ENCODE results near the gene GPR142.

Gene GPR142

DNA sequence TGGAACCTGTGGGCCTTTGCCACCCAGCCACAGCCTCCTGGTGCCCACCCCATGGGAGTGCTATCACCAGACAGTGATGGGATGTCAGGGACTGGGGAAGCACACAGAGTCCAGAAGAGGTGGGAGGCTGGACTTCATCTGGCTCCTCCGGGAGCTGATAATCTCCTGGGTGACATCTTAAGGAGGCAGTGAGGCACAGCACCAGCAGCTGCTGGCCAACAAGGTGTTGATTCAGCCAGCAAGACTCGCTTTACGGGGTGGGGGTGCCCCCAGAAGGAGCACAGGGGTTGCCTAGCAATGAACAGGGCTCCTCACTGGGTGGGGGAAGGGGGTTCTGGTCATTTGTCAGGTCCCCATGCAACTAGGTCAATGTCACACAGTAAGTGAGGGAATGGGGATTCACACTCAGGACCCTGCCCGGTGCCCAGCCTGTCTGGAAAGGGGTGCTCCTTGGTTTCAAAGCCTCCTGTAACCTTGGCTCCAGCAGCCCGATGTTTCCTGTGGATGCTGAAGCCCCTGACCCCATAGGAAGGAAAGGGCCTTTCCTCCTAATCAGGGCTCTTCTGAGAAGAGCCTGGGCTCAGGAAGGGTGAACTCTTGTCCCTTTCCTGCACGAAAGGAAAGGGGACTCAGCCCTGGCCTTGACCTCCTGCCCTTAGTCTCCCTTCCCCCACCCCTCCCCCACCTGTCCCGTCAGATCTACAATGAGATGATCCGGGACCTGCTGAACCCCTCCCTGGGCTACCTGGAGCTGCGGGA is 23.6 kb upstream of the GPR142 start:
- TF ChIP-seq CTCF (conservative IDR thresholded peaks at IDR 0.05; ENCODE audit: low read depth, low read length) = no peak
- no peak overlapping the region for H3K4me3 ChIP-seq (ENCODE audit: low read length)
- no peak for DNase-seq (ENCODE audit: low read depth)

DNA sequence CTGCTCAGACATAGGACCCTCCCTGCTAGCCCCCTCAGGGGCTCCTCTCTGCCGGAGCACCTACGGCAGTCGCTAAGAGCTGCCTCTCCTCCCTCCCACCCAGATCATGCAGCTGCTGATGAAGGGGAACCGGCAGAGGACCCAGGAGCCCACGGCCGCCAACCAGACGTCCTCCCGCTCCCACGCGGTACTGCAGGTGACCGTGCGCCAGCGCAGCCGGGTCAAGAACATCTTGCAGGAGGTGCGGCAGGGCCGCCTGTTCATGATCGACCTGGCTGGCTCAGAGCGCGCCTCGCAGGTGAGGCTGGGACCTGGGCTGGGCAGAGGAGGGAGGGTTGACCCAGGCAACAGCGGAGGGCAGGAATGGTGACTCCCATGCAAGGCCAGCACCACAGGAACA is 22.6 kb upstream of the GPR142 start:
- TF ChIP-seq CTCF (conservative IDR thresholded peaks at IDR 0.05; ENCODE audit: low read depth, low read length) = no peak
- no peak for DNase-seq (ENCODE audit: low read depth)
- no peak overlapping the region for H3K4me3 ChIP-seq (ENCODE audit: low read length)

DNA sequence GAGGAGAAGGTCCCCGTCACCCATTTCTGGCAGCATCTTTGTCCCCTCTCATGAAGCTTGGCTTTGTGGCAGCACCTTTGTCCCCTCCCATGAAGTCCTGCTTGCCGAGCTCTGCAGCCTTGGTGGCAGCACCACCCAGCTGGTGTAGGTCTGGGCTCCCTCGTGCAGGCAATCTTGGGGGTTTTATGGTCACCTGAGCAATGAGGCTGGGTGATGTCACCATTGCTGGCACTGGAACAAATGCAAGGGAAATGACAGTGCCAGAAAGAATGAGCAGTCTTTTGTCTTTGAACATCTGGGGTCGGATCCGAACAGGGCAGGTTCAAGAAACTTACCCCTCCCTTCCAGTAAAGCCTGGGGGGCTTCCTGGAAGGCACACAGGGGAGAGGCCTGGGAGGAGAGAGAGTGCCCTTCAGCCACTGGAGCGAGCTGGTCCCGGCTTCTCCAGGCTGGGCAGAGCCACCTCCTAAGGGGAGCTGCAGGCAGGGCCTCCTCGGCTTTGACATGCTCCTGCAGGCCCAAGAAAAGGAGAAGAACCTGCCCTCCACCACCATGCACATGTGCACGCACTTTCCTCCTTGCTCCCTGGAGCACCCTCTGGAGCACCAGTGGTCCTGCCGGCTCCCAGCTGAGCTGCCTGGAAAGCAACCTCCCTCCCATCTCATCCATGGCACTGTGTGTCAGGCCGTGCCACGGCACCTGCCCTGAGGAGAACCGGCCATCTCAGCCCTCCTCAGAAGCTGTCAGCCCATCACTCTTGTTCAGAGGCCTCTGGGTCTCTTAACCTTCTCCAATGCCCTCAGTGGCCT is 21.7 kb upstream of the GPR142 start:
- DNase-seq (ENCODE audit: low read depth) = no peak
- H3K4me3 ChIP-seq (ENCODE audit: low read length) = no peak overlapping the region
- TF ChIP-seq CTCF (conservative IDR thresholded peaks at IDR 0.05; ENCODE audit: low read depth, low read length) = no peak

GRCh38 chr17:74347646-74348045 is 19.7 kb upstream of the GPR142 start:
- no peak for TF ChIP-seq CTCF (conservative IDR thresholded peaks at IDR 0.05; ENCODE audit: low read depth, low read length)
- no peak for DNase-seq (ENCODE audit: low read depth)
- H3K4me3 ChIP-seq (ENCODE audit: low read length) = no peak overlapping the region

DNA sequence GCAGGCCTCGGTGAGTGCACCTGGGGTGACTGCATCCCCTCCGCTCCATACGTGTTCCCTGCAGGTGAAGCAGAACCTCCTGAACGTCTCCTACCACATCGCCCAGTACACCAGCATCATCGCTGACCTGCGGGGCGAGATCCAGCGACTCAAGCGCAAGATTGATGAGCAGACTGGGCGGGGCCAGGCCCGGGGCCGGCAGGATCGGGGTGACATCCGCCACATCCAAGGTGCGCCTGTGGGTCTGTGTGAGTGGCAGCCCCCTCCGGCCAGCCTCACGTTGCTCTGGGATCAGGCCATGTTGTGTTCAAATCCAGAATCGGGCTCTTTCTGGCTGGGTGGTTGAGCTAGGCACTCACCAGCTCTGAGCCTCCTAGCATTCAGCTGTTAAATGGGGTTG is 18.2 kb upstream of the GPR142 start:
- H3K4me3 ChIP-seq (ENCODE audit: low read length) = no peak overlapping the region
- no peak for TF ChIP-seq CTCF (conservative IDR thresholded peaks at IDR 0.05; ENCODE audit: low read depth, low read length)
- DNase-seq (ENCODE audit: low read depth) = no peak

DNA sequence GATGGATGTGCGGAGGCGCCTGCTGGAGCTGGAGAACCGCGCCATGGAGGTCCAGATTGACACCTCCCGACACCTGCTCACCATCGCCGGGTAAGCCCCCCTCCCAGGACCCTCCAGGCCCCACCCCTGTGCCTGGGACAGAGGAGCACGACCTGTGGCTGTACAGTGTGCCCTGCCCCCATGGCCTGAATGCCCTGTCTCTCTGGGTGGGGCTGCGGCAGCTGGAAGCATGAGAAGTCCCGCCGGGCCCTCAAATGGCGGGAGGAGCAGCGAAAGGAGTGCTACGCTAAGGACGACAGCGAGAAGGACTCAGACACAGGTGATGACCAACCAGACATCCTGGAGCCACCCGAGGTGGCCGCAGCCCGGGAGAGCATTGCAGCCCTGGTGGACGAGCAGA is 16.8 kb upstream of the GPR142 start:
- DNase-seq (ENCODE audit: low read depth) = no peak
- TF ChIP-seq CTCF (conservative IDR thresholded peaks at IDR 0.05; ENCODE audit: low read depth, low read length) = no peak
- H3K4me3 ChIP-seq (ENCODE audit: low read length) = no peak overlapping the region

Measured in retinal pigment epithelial cell (primary cell).